ENCODE results near the gene TGFA. TPM values are rescaled to one million over a fixed set of nuclear protein-coding genes. Genes with fewer than 3 reads are reported as not detected.

TGFA gene
- total RNA-seq, 3 donors from 2014 or later (not counting 1 experiment from before 2014, with no cell fraction given): 5.0 to 13.3 (median 8.6) TPM

DNA sequence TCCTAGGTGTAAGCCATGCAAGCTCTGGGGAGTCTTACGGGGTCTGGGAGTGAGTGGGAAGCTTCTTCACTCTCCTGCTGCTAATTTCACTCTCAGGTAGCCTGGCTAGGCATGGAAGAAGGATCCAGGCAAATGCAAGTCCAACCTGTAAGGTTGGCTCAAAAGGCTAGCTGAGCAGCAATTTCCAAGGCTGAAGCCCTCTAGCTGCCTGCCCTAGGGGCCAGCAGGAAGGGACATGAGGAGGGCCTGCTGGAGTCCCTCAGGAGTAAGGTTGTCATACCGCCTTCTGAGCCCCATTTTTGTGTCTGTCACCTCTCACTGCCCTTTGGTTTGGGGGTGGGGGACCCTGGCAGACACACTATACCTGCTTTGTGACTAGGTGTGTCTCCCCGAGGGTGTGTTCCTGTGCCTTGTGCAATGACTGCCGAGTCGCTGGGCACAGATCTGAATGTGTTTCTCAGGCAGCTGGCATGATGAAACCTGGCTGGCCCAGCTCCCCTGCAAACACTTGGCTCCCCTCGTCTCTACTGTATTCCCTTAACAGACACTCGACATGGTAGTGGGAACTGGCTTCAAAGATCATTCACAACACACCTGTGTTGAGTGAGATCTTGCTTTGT is 127.8 kb downstream of the TGFA start:
- no peaks in the 10 kb centered on the region for H3K36me3 Mint-ChIP-seq
- Histone ChIP-seq H3K36me3 (ENCODE audit: control insufficient read depth, insufficient read depth, low read length) (no peaks in the 10 kb centered on the region), H3K9me3 (ENCODE audit: control insufficient read depth, insufficient read depth, low read length) (no peaks in the 10 kb centered on the region), H3K27me3 (ENCODE audit: control insufficient read depth, insufficient read depth, low read length) (no peaks in the 10 kb centered on the region), H3K4me1 (ENCODE audit: control insufficient read depth, insufficient read depth, low read length) (no peaks in the 10 kb centered on the region), H3K27ac (ENCODE audit: low read length) (no peak overlapping the region), H3K4me3 (ENCODE audit: low read length) (no peak overlapping the region)
- WGBS (ENCODE audit: insufficient coverage): 87% methylated on average over 7 of the region's 7 CpGs
- H3K9me3 Mint-ChIP-seq: no peaks in the 10 kb centered on the region
- H3K27ac Mint-ChIP-seq: no peak overlapping the region
- H3K4me1 Mint-ChIP-seq: no peaks in the 10 kb centered on the region
- no peak overlapping the region for H3K4me3 Mint-ChIP-seq
- intact Hi-C loops (cut with micrococcal nuclease): no loop called here
- H3K27me3 Mint-ChIP-seq (ENCODE audit: low read depth in 2 of 2): no peaks in the 10 kb centered on the region
- DNase-seq: no peak
- TF ChIP-seq, protein P1, sequence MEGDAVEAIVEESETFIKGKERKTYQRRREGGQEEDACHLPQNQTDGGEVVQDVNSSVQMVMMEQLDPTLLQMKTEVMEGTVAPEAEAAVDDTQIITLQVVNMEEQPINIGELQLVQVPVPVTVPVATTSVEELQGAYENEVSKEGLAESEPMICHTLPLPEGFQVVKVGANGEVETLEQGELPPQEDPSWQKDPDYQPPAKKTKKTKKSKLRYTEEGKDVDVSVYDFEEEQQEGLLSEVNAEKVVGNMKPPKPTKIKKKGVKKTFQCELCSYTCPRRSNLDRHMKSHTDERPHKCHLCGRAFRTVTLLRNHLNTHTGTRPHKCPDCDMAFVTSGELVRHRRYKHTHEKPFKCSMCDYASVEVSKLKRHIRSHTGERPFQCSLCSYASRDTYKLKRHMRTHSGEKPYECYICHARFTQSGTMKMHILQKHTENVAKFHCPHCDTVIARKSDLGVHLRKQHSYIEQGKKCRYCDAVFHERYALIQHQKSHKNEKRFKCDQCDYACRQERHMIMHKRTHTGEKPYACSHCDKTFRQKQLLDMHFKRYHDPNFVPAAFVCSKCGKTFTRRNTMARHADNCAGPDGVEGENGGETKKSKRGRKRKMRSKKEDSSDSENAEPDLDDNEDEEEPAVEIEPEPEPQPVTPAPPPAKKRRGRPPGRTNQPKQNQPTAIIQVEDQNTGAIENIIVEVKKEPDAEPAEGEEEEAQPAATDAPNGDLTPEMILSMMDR (IDR thresholded peaks at IDR 0.05): no peak
- no peak for ATAC-seq

DNA sequence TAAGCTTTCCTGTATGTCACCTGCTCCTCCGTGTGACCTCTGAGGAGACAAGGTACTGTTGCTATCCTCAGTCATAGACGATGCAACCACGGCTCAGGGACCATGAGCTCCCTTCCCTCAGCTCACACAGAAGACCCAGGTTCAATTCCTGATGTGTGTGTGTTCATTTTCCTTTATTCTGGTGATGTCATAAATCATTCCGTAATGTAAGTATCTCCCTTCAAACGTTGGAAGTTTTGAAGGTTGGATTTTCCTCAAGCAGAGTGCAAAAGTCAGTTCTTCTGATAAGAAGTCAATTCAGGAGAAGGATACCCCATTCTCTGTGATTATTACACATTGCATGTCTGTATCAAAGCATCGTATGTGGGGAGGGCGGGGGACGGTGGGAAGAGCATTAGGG is 132.9 kb downstream of the TGFA start:
- DNase-seq (no peak), ATAC-seq (no peak)
- Histone ChIP-seq H3K9me3 (ENCODE audit: control insufficient read depth, insufficient read depth, low read length) (no peaks in the 10 kb centered on the region), H3K27me3 (ENCODE audit: control insufficient read depth, insufficient read depth, low read length) (no peaks in the 10 kb centered on the region), H3K4me3 (ENCODE audit: low read length) (no peak overlapping the region), H3K36me3 (ENCODE audit: control insufficient read depth, insufficient read depth, low read length) (no peaks in the 10 kb centered on the region), H3K4me1 (ENCODE audit: control insufficient read depth, insufficient read depth, low read length) (no peaks in the 10 kb centered on the region), H3K27ac (ENCODE audit: low read length) (no peak overlapping the region)
- TF ChIP-seq, protein P1 (IDR thresholded peaks at IDR 0.05): no peak
- 75% methylated on average over 3 of the region's 8 CpGs for WGBS (ENCODE audit: insufficient coverage)
- no peak overlapping the region for H3K27ac Mint-ChIP-seq
- peaks cover 0 to 7% of the 10 kb centered on the region in 2 donors for H3K27me3 Mint-ChIP-seq (ENCODE audit: low read depth in 2 of 2)
- H3K36me3 Mint-ChIP-seq: no peaks in the 10 kb centered on the region
- no peaks in the 10 kb centered on the region for H3K4me1 Mint-ChIP-seq
- no peak overlapping the region for H3K4me3 Mint-ChIP-seq
- intact Hi-C loops (cut with micrococcal nuclease): no loop called here
- H3K9me3 Mint-ChIP-seq: no peaks in the 10 kb centered on the region

DNA sequence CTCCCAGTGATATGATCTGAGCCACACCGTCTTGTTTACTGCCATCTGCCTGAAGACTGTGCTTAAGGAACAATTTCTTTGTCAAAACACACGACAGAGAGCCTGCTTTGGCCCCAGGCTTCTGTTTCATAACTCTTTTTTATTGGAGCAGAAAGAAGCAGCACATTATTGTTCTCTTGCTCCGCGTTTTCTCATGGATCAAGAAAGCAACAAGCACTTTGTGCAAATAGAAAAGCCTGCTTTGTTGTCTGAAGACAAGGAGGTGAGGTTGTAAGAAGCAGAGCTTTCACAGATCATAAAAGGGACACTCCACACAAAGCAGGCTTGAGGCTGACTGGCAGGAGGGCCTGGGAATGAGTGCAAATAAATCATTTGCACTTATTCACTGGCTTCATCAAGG is 133.5 kb downstream of the TGFA start:
- Histone ChIP-seq H3K27ac (ENCODE audit: low read length) (no peak overlapping the region), H3K4me3 (ENCODE audit: low read length) (no peak overlapping the region), H3K9me3 (ENCODE audit: control insufficient read depth, insufficient read depth, low read length) (no peaks in the 10 kb centered on the region), H3K27me3 (ENCODE audit: control insufficient read depth, insufficient read depth, low read length) (no peaks in the 10 kb centered on the region), H3K36me3 (ENCODE audit: control insufficient read depth, insufficient read depth, low read length) (no peaks in the 10 kb centered on the region), H3K4me1 (ENCODE audit: control insufficient read depth, insufficient read depth, low read length) (no peaks in the 10 kb centered on the region)
- Mint-ChIP-seq H3K4me3 (no peak overlapping the region), H3K27ac (no peak overlapping the region), H3K27me3 (ENCODE audit: low read depth in 2 of 2) (peaks cover 0 to 9% of the 10 kb centered on the region in 2 donors), H3K36me3 (no peaks in the 10 kb centered on the region), H3K4me1 (no peaks in the 10 kb centered on the region), H3K9me3 (no peaks in the 10 kb centered on the region)
- no peak for ATAC-seq
- intact Hi-C loops (cut with micrococcal nuclease): no loop called here
- TF ChIP-seq, protein P1 (IDR thresholded peaks at IDR 0.05): no peak
- 81% methylated on average over 4 of the region's 4 CpGs for WGBS (ENCODE audit: insufficient coverage)
- no peak for DNase-seq

DNA sequence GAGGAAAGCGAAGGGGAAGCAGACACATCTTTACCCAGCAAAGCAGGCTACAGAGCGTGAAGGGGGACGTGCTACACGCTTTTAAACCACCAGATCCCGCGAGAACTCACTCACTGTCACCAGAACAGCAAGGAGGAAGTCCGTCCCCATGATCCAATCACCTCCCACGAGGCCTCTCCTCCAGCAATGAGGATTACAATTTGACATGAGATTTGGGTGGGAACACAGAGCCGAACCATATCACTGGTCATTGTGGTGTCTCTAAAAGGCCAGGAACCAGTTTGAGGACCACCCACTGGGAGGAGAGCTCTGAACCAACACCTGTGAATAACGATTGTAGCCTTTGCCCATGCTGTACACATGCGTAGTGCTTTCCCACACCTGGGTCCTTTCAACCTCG is 135.1 kb downstream of the TGFA start:
- TF ChIP-seq, protein P1 (IDR thresholded peaks at IDR 0.05): no peak
- DNase-seq (no peak), ATAC-seq (no peak)
- H3K9me3 Mint-ChIP-seq: no peaks in the 10 kb centered on the region
- Histone ChIP-seq H3K36me3 (ENCODE audit: control insufficient read depth, insufficient read depth, low read length) (no peaks in the 10 kb centered on the region), H3K4me1 (ENCODE audit: control insufficient read depth, insufficient read depth, low read length) (no peaks in the 10 kb centered on the region), H3K4me3 (ENCODE audit: low read length) (no peak overlapping the region), H3K9me3 (ENCODE audit: control insufficient read depth, insufficient read depth, low read length) (no peaks in the 10 kb centered on the region), H3K27ac (ENCODE audit: low read length) (no peak overlapping the region), H3K27me3 (ENCODE audit: control insufficient read depth, insufficient read depth, low read length) (no peaks in the 10 kb centered on the region)
- peaks cover 6 to 18% of the 10 kb centered on the region in 2 donors for H3K27me3 Mint-ChIP-seq (ENCODE audit: low read depth in 2 of 2)
- no peak overlapping the region for H3K27ac Mint-ChIP-seq
- WGBS (ENCODE audit: insufficient coverage): 84% methylated on average over 12 of the region's 12 CpGs
- no peaks in the 10 kb centered on the region for H3K4me1 Mint-ChIP-seq
- no peak overlapping the region for H3K4me3 Mint-ChIP-seq
- intact Hi-C loops (cut with micrococcal nuclease): no loop called here
- no peaks in the 10 kb centered on the region for H3K36me3 Mint-ChIP-seq

Data from natural killer cell (primary cell).